Breast epithelium (tissue), 4 donors: ENCODE data around the gene KLC1. TPM values are rescaled to one million over a fixed set of nuclear protein-coding genes. Genes with fewer than 3 reads are reported as not detected.
"Not testable (repeated sequence)": the region's sequence is repeated elsewhere in the genome, so short reads cannot be mapped to it uniquely, and the experiment has no call there.

ENCODE experiments used
- DNase-seq, 2 donors: peaks; one replicate each; pipeline ENCODE4 v3.0.0-alpha.2; 2019; ENCODE audit warnings: low spot score in 2 of 2
- H3K27ac ChIP-seq, 2 donors: fragments of 200-600 bp; sonication (generic) in 1 of 2; one replicate each; pipeline ENCODE4 v1.5.1; 2016 to 2019; ENCODE audit warnings: mild to moderate bottlenecking in 1 of 2
- H3K27me3 ChIP-seq, 2 donors: fragments of 200-600 bp; sonication (generic) in 1 of 2; one replicate each; pipeline versions ENCODE4 v1.5.1 to v1.6.0; 2017 to 2019; ENCODE audit warnings: control low read depth in 1 of 2, mild to moderate bottlenecking in 1 of 2
- H3K36me3 ChIP-seq: fragments of 200-600 bp; one replicate; pipeline ENCODE4 v1.5.1; 2019
- H3K4me1 ChIP-seq, 2 donors: fragments of 200-600 bp; sonication (generic); one replicate each; pipeline ENCODE4 v1.5.1; 2016 to 2019; ENCODE audit warnings: control low read depth in 1 of 2
- H3K4me3 ChIP-seq, 3 donors: fragments of 200-600 bp; sonication (generic); 1 replicate in 2 of 3; 2 replicates in 1 of 3; pipeline ENCODE4 v1.5.1; 2016 to 2019; ENCODE audit warnings: mild to moderate bottlenecking in 3 of 3, moderate library complexity in 2 of 3
- H3K9me3 ChIP-seq, 2 donors: fragments of 200-600 bp; sonication (generic) in 1 of 2; one replicate each; pipeline ENCODE4 v1.5.1; 2016 to 2019; ENCODE audit warnings: control low read depth in 1 of 2
- CTCF ChIP-seq, 3 donors: fragments of 450-650 bp; IDR thresholded peaks; one replicate each; pipeline ENCODE4 v1.5.1; 2016 to 2017; ENCODE audit warnings: antibody characterized with exemption in 3 of 3, mild to moderate bottlenecking in 3 of 3, moderate library complexity in 3 of 3
- POLR2A ChIP-seq: fragments of 450-650 bp; IDR thresholded peaks from one replicate; pipeline ENCODE4 v1.6.1; 2016; ENCODE audit warnings: antibody characterized with exemption, mild to moderate bottlenecking, moderate library complexity
- POLR2AphosphoS5 ChIP-seq, 3 donors: sonication (generic); formaldehyde crosslinking; IDR thresholded peaks; one replicate each; pipeline ENCODE4 v1.6.1; 2017; ENCODE audit warnings: antibody characterized with exemption in 3 of 3
- intact Hi-C: fragments of 100-400 bp; cut with DNase I; formaldehyde crosslinking; loops from one replicate; pipeline ENCODE4 v1.15.1; 2023; ENCODE audit warnings: low total_unique reads
- total RNA-seq, 3 donors: library from RNA; depleted of rRNA; stranded (reverse); fragments of >200 nt; gene quantifications; one replicate each; pipeline ENCODE4 v1.1.0, GENCODE V29; 2016

KLC1 gene
- total RNA-seq, 3 donors from 2014 or later, result 222 to 275 (median 253) TPM

GRCh38 chr14:103652806-103653205, 23.8 kb downstream of the KLC1 start:
- Histone ChIP-seq H3K27me3 (no peaks in the 10 kb centered on the region), H3K27ac (no peak overlapping the region), H3K4me1 (no peaks in the 10 kb centered on the region), H3K9me3 (no peaks in the 10 kb centered on the region), H3K4me3 (no peak overlapping the region), H3K36me3 (no peaks in the 10 kb centered on the region)
- no peak for DNase-seq
- no peak for TF ChIP-seq POLR2AphosphoS5 (IDR thresholded peaks at IDR 0.05)
- no peak for TF ChIP-seq POLR2A
- no peak for TF ChIP-seq CTCF (IDR thresholded peaks at IDR 0.05)
- intact Hi-C loops, result no loop called here

GRCh38 chr14:103653336-103653735, 24.3 kb downstream of the KLC1 start:
- DNase-seq, H3K27me3 ChIP-seq, H3K9me3 ChIP-seq, H3K4me1 ChIP-seq, intact Hi-C loops, H3K36me3 ChIP-seq, H3K27ac ChIP-seq, H3K4me3 ChIP-seq: not testable (repeated sequence)

GRCh38 chr14:103653805-103654204, 24.8 kb downstream of the KLC1 start:
- H3K27ac ChIP-seq, result peak overlapping the region in 1 of 2 donors; percentile 43
- no peaks in the 10 kb centered on the region for H3K27me3 ChIP-seq
- H3K9me3 ChIP-seq, result no peaks in the 10 kb centered on the region
- intact Hi-C loops, result no loop called here
- no peaks in the 10 kb centered on the region for H3K36me3 ChIP-seq
- DNase-seq, result no peak
- no peaks in the 10 kb centered on the region for H3K4me1 ChIP-seq
- no peak for TF ChIP-seq POLR2A
- TF ChIP-seq POLR2AphosphoS5 (IDR thresholded peaks at IDR 0.05), result no peak
- H3K4me3 ChIP-seq, result no peak overlapping the region

- intact Hi-C loops, result no loop called here
- no peak overlapping the region for H3K27ac ChIP-seq
Measured at GRCh38 chr14:103654619-103655018, 25.6 kb downstream of the KLC1 start.

GRCh38 chr14:103656031-103656755, 27.2 kb downstream of the KLC1 start:
- no peaks in the 10 kb centered on the region for H3K36me3 ChIP-seq
- TF ChIP-seq POLR2AphosphoS5 (IDR thresholded peaks at IDR 0.05) (no peak), CTCF (IDR thresholded peaks at IDR 0.05) (no peak), POLR2A (no peak)
- H3K9me3 ChIP-seq, result no peaks in the 10 kb centered on the region
- DNase-seq, result no peak
- no peaks in the 10 kb centered on the region for H3K27me3 ChIP-seq
- intact Hi-C loops, result no loop called here
- no peak overlapping the region for H3K4me3 ChIP-seq
- H3K4me1 ChIP-seq, result no peaks in the 10 kb centered on the region
- H3K27ac ChIP-seq, result peak overlapping the region in 1 of 2 donors; percentile 40

More at GRCh38 chr14:103654619-103655018, 25.6 kb downstream of the KLC1 start:
- DNase-seq, result no peak
- Histone ChIP-seq H3K4me1 (no peaks in the 10 kb centered on the region), H3K36me3 (no peaks in the 10 kb centered on the region), H3K4me3 (no peak overlapping the region), H3K27me3 (no peaks in the 10 kb centered on the region), H3K9me3 (no peaks in the 10 kb centered on the region)
- no peak for TF ChIP-seq POLR2A
- TF ChIP-seq POLR2AphosphoS5 (IDR thresholded peaks at IDR 0.05), result no peak
- no peak for TF ChIP-seq CTCF (IDR thresholded peaks at IDR 0.05)

- H3K4me1 ChIP-seq, result no peaks in the 10 kb centered on the region
- H3K27ac ChIP-seq, result no peak overlapping the region
- no peaks in the 10 kb centered on the region for H3K9me3 ChIP-seq
- intact Hi-C loops, result no loop called here
- DNase-seq, result no peak
- no peak for TF ChIP-seq POLR2AphosphoS5 (IDR thresholded peaks at IDR 0.05)
- no peak for TF ChIP-seq CTCF (IDR thresholded peaks at IDR 0.05)
- TF ChIP-seq POLR2A, result no peak
- no peaks in the 10 kb centered on the region for H3K27me3 ChIP-seq
- H3K4me3 ChIP-seq, result no peak overlapping the region
- no peaks in the 10 kb centered on the region for H3K36me3 ChIP-seq
Measured at GRCh38 chr14:103656756-103657133, 27.7 kb downstream of the KLC1 start.
